Heart left ventricle (tissue), 13 donors: Measurements from ENCODE around the gene DNMT3A.

Source experiments
- POLR2A ChIP-seq, 2 donors: fragments of 450-650 bp; IDR thresholded peaks; one replicate each; pipeline ENCODE4 v1.6.1; 2017; ENCODE audit warnings: antibody characterized with exemption in 2 of 2, mild to moderate bottlenecking in 2 of 2, moderate library complexity in 2 of 2
- TF ChIP-seq, protein P1 (sequence below), 12 donors: fragments of 200-600 bp; sonication (generic) in 4 of 12; IDR thresholded peaks; one replicate each; pipeline versions ENCODE4 v1.5.0 to v1.8.0; 2018 to 2022; ENCODE audit warnings: antibody characterized with exemption in 12 of 12, mild to moderate bottlenecking in 5 of 12
- donor health status: ischemic (EF 13 %, LVEDD 7.1; RV severe dilation, severe dysfunction).
- donor health status: DM: no; HTN: yes; CAD: no.
- donor health status: DM: no; HTN: no; CAD: no.
- donor health status: ischemic (EF 25% LVEDD 6.9; RV normal size, moderate dysfunction).
- donor health status: ischemic (EF 25% LVEDD 5.7; RV mildly dilated, moderate dysfunction).
- donor health status: ischemic (EF 35%, LVEDD 5.7; RV mildly dilated, moderate dysfunction).
- donor health status: nonischemic (EF 11% LVEDD 7.7; RV severe dilation, severe dysfunction).
- donor health status: DM: yes; HTN: yes; CAD: no.
- donor health status: PGD.
- donor health status: ischemic (EF 29% LVEDD 5.4; RV normal size, mild dysfunction).
- donor health status: nonischemic (EF 23%, LVEDD 6.1; RV moderate dilation, normal function).

DNA sequence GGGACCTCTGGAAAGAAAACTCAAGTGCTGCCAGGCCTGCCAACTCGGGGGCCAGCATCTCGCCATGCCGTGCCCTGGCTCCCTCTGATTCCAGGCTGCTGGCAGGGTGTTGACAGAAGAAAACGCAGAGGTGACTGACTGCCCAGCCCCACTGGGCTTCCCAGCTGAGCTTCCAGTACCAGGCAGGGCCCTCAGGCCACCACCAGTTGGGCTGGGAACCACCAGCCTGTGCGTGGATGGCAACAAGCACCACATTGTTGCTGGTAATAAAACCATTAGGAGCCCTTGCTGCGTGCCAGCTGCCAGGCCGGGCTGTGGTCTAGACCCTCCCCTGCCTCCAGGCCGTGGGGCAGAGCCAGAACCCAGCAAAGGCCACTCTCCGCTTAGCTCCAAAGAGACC lies 9.2 kb downstream of the DNMT3A start:
- TF ChIP-seq, protein P1, sequence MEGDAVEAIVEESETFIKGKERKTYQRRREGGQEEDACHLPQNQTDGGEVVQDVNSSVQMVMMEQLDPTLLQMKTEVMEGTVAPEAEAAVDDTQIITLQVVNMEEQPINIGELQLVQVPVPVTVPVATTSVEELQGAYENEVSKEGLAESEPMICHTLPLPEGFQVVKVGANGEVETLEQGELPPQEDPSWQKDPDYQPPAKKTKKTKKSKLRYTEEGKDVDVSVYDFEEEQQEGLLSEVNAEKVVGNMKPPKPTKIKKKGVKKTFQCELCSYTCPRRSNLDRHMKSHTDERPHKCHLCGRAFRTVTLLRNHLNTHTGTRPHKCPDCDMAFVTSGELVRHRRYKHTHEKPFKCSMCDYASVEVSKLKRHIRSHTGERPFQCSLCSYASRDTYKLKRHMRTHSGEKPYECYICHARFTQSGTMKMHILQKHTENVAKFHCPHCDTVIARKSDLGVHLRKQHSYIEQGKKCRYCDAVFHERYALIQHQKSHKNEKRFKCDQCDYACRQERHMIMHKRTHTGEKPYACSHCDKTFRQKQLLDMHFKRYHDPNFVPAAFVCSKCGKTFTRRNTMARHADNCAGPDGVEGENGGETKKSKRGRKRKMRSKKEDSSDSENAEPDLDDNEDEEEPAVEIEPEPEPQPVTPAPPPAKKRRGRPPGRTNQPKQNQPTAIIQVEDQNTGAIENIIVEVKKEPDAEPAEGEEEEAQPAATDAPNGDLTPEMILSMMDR (IDR thresholded peaks at IDR 0.05), result no peak
- no peak for TF ChIP-seq POLR2A (IDR thresholded peaks at IDR 0.05)
